Panc1 (cell line): ENCODE results near the gene SLC11A1. TPM values are rescaled to one million over a fixed set of nuclear protein-coding genes. Genes with fewer than 3 reads are reported as not detected.

Experiments used
- ATAC-seq: fragments of 200-7000 bp; cut with Tn5 transposase; 2 replicates; pipeline ENCODE4 v1.9.1; 2020; ENCODE audit warnings: mild to moderate bottlenecking, moderate library complexity
- BruUV-seq: library from RNA; stranded (reverse); fragments of 400-500 nt; replicated peaks from 2 replicates; lab custom pipeline; 2021; lab: Mats Ljungman, UMichigan
- CTCF ChIA-PET: fragments of 300-600 bp; sonication (Branson Sonifier 250); formaldehyde crosslinking; loops from one replicate; lab custom pipeline; 2022; ENCODE audit warnings: antibody characterized with exemption; lab: Charles Lee
- POLR2A ChIA-PET: fragments of 300-600 bp; sonication (Branson Sonifier 250); formaldehyde crosslinking; loops from one replicate; lab custom pipeline; 2022; ENCODE audit warnings: antibody characterized with exemption; lab: Charles Lee
- DNase-seq: peaks from one replicate; pipeline ENCODE4 v3.0.0-alpha.2; 2010; ENCODE audit warnings: low read depth, low spot score
- H3K27ac ChIP-seq: 2 replicates; pipeline ENCODE4 v1.5.1; 2011; ENCODE audit warnings: mild to moderate bottlenecking, low read length, inconsistent platforms
- H3K27me3 ChIP-seq: fragments of 200-500 bp; sonication (Bioruptor generic); 2 replicates; pipeline ENCODE4 v1.6.0; 2014; ENCODE audit warnings: low read length, inconsistent platforms; ENCODE audit not compliant: control insufficient read depth, insufficient read depth
- H3K36me3 ChIP-seq: fragments of 200-500 bp; sonication (Bioruptor generic); 2 replicates; pipeline ENCODE4 v1.5.1; 2014; ENCODE audit warnings: inconsistent platforms, mild to moderate bottlenecking, low read length, moderate library complexity; ENCODE audit not compliant: control insufficient read depth, insufficient read depth
- H3K4me1 ChIP-seq: 2 replicates; pipeline ENCODE4 v1.5.1; 2011; ENCODE audit warnings: inconsistent platforms, mild to moderate bottlenecking, low read length, moderate library complexity; ENCODE audit not compliant: control insufficient read depth, insufficient read depth
- H3K4me3 ChIP-seq, 2 experiments: 2 replicates each; pipeline ENCODE4 v1.5.1; 2011 to 2012; ENCODE audit warnings: low read depth in 2 of 2, low read length in 2 of 2, mild to moderate bottlenecking in 2 of 2, inconsistent platforms in 1 of 2, moderate library complexity in 1 of 2
- H3K9me3 ChIP-seq: fragments of 200-500 bp; sonication (Bioruptor generic); 2 replicates; pipeline ENCODE4 v1.5.1; 2014; ENCODE audit warnings: low read depth, mild to moderate bottlenecking, inconsistent platforms, low read length, moderate library complexity; ENCODE audit not compliant: control insufficient read depth, insufficient read depth
- POLR2AphosphoS5 ChIP-seq: IDR thresholded peaks from 2 replicates; pipeline ENCODE4 v1.6.1; 2012; ENCODE audit warnings: mild to moderate bottlenecking, low read depth, low read length, moderate library complexity
- REST ChIP-seq, 2 experiments: IDR thresholded peaks; 2 replicates each; pipeline ENCODE4 v1.6.1; 2011 to 2012; ENCODE audit warnings: low read depth in 2 of 2, control low read depth in 1 of 2, low read length in 1 of 2, mild to moderate bottlenecking in 1 of 2, moderate library complexity in 1 of 2; ENCODE audit not compliant: insufficient read depth in 1 of 2
- SIN3A ChIP-seq: IDR thresholded peaks from 2 replicates; pipeline ENCODE4 v1.6.1; 2012; ENCODE audit warnings: low read depth, mild to moderate bottlenecking, low read length, moderate library complexity, borderline replicate concordance; ENCODE audit not compliant: insufficient read depth
- TCF7L2 ChIP-seq: IDR thresholded peaks from 2 replicates; pipeline ENCODE4 v1.6.1; 2011; ENCODE audit warnings: mild to moderate bottlenecking, low read depth, low read length, inconsistent platforms
- in situ Hi-C: cut with HindIII; loops from 2 replicates; pipeline ENCODE4 v1.10.0; 2016; ENCODE audit warnings: low sequenced_read_pairs, low pct_unique_long_range_greater_than_20kb
- intact Hi-C: fragments of 100-400 bp; cut with micrococcal nuclease; formaldehyde crosslinking; loops from one replicate; pipeline ENCODE4 v1.10.0; 2022; ENCODE audit not compliant: unreplicated experiment
- total RNA-seq: library from RNA; stranded (reverse); gene quantifications from one replicate; pipeline ENCODE4 v1.2.1, GENCODE V29; 2021; ENCODE audit not compliant: unreplicated experiment
- TF ChIP-seq, protein P1 (sequence below): fragments of 450-650 bp; IDR thresholded peaks from 2 replicates; pipeline ENCODE4 v1.5.1; 2017; ENCODE audit warnings: mild to moderate bottlenecking

Gene SLC11A1
- total RNA-seq, 1 experiment from 2014 or later, result 0.31 TPM

DNA sequence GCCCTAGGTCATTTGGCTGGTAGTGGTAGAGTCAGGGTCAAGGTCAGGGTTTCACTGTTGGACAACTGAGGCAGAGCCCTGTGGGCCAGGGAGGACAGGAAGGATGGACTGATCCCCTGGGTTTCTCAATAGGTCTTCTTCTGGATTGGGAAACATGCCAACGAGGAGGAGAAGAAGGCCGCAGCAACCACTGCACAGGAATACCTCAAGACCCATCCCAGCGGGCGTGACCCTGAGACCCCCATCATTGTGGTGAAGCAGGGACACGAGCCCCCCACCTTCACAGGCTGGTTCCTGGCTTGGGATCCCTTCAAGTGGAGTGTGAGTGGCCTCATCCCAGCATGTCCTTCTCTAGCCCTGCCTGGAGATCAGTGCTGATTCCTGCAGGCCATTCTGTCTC, 54.9 kb downstream of the SLC11A1 start:
- ATAC-seq (no peak), DNase-seq (no peak)
- Histone ChIP-seq H3K27ac (no peak overlapping the region), H3K9me3 (no peaks in the 10 kb centered on the region), H3K4me1 (no peaks in the 10 kb centered on the region), H3K36me3 (no peaks in the 10 kb centered on the region), H3K27me3 (no peaks in the 10 kb centered on the region), H3K4me3 (no peak overlapping the region)
- TF ChIP-seq POLR2AphosphoS5 (no peak), SIN3A (no peak), TCF7L2 (no peak), REST (IDR thresholded peaks at IDR 0.05; ENCODE audit: insufficient read depth in 1 of 2, low read depth in 2 of 2, low read length in 1 of 2) (no peak)
- TF ChIP-seq, protein P1, sequence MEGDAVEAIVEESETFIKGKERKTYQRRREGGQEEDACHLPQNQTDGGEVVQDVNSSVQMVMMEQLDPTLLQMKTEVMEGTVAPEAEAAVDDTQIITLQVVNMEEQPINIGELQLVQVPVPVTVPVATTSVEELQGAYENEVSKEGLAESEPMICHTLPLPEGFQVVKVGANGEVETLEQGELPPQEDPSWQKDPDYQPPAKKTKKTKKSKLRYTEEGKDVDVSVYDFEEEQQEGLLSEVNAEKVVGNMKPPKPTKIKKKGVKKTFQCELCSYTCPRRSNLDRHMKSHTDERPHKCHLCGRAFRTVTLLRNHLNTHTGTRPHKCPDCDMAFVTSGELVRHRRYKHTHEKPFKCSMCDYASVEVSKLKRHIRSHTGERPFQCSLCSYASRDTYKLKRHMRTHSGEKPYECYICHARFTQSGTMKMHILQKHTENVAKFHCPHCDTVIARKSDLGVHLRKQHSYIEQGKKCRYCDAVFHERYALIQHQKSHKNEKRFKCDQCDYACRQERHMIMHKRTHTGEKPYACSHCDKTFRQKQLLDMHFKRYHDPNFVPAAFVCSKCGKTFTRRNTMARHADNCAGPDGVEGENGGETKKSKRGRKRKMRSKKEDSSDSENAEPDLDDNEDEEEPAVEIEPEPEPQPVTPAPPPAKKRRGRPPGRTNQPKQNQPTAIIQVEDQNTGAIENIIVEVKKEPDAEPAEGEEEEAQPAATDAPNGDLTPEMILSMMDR, result no peak
- no TSS peak for BruUV-seq
- intact Hi-C loops, result no loop called here
- ChIA-PET CTCF (no interaction called here), POLR2A (no interaction called here)
- in situ Hi-C loops, result no loop called here

DNA sequence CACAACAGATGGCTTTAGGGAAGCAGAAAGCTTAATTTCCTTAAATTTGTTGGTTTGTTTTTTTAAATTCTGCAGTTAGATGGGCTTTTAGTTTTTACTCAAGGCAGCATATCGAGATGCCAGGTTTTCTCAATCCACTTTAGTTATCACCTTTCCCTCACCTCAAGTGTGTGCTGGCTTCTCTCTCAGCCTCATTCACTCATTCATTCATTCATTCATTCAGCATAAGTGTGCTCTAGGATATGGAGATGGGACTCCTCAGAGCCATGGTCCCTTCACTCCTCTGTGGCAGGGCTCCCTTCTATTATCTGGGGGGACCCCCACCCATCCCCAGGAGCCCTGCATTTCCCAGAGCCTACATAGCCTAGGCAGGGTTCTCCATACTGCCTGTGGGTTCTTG, 55.9 kb downstream of the SLC11A1 start:
- ATAC-seq (no peak), DNase-seq (no peak)
- CTCF ChIA-PET, result no interaction called here
- TF ChIP-seq TCF7L2, result no peak
- no peak for TF ChIP-seq REST (IDR thresholded peaks at IDR 0.05; ENCODE audit: insufficient read depth in 1 of 2, low read depth in 2 of 2, low read length in 1 of 2)
- no peak for TF ChIP-seq POLR2AphosphoS5
- TF ChIP-seq SIN3A, result no peak
- TF ChIP-seq, protein P1, result no peak
- no peaks in the 10 kb centered on the region for H3K36me3 ChIP-seq
- H3K4me1 ChIP-seq, result no peaks in the 10 kb centered on the region
- POLR2A ChIA-PET, result no interaction called here
- in situ Hi-C loops (no loop called here), intact Hi-C loops (no loop called here)
- H3K27me3 ChIP-seq, result no peaks in the 10 kb centered on the region
- BruUV-seq, result no TSS peak
- H3K27ac ChIP-seq, result no peak overlapping the region
- H3K4me3 ChIP-seq, result no peak overlapping the region
- H3K9me3 ChIP-seq, result no peaks in the 10 kb centered on the region
